Measurements from ENCODE around the gene PYGM.

- no peak for TF ChIP-seq CTCF (conservative IDR thresholded peaks at IDR 0.05; ENCODE audit: low read length)
- no peak for TF ChIP-seq EZH2phosphoT487 (IDR thresholded peaks at IDR 0.05; ENCODE audit: borderline replicate concordance, low read depth, low read length)
These were observed 14.4 kb upstream of the PYGM start for GRCh38 chr11:64774144-64774543.

Data from OCI-LY7 (cell line).